Activated T-helper 17 cell treated with anti-CD3 and anti-CD28 coated beads, Interleukin-2, amount 50 U/mL, for 72 hours (primary cell): Measurements from ENCODE around the gene P2RY12. TPM values are rescaled to one million over a fixed set of nuclear protein-coding genes. Genes with fewer than 3 reads are reported as not detected.
"Not testable (repeated sequence)": the region's sequence is repeated elsewhere in the genome, so short reads cannot be mapped to it uniquely, and the experiment has no call there.

Experiments
- ATAC-seq: fragments of 150-1000 bp; cut with Tn5 transposase; replicated peaks from 2 replicates; pipeline ENCODE4 v1.10.0; 2021; ENCODE audit warnings: mild to moderate bottlenecking, moderate library complexity
- H3K27ac Mint-ChIP-seq: one replicate; pipeline ENCODE4 v1.8.0; 2022; ENCODE audit warnings: mixed read lengths
- H3K27me3 Mint-ChIP-seq: one replicate; pipeline ENCODE4 v1.8.0; 2022; ENCODE audit warnings: mixed read lengths
- H3K36me3 Mint-ChIP-seq: one replicate; pipeline ENCODE4 v1.8.0; 2022; ENCODE audit warnings: low read depth, mild to moderate bottlenecking, mixed read lengths
- H3K4me1 Mint-ChIP-seq: one replicate; pipeline ENCODE4 v1.8.0; 2022; ENCODE audit warnings: mixed read lengths
- H3K4me3 Mint-ChIP-seq: one replicate; pipeline ENCODE4 v1.8.0; 2022; ENCODE audit warnings: mild to moderate bottlenecking, mixed read lengths
- H3K9me3 Mint-ChIP-seq: one replicate; pipeline ENCODE4 v1.8.0; 2022; ENCODE audit warnings: mixed read lengths
- total RNA-seq, 2 donors: library from RNA; stranded (reverse); gene quantifications; one replicate each; pipeline ENCODE4 v1.2.3, GENCODE V29; 2022

Gene P2RY12
- total RNA-seq, 2 donors from 2014 or later, result not detected

- no peaks in the 10 kb centered on the region for H3K36me3 Mint-ChIP-seq
- H3K27ac Mint-ChIP-seq, result no peak overlapping the region
- peak; percentile 12 for ATAC-seq
- no peaks in the 10 kb centered on the region for H3K9me3 Mint-ChIP-seq
- H3K4me3 Mint-ChIP-seq, result no peak overlapping the region
- no peaks in the 10 kb centered on the region for H3K4me1 Mint-ChIP-seq
- H3K27me3 Mint-ChIP-seq, result no peaks in the 10 kb centered on the region
Observed at GRCh38 chr3:151404316-151404715, 19.8 kb upstream of the P2RY12 start.

- ATAC-seq, result no peak
- Mint-ChIP-seq H3K27ac (no peak overlapping the region), H3K27me3 (no peaks in the 10 kb centered on the region), H3K4me1 (no peaks in the 10 kb centered on the region), H3K9me3 (no peaks in the 10 kb centered on the region), H3K36me3 (no peaks in the 10 kb centered on the region), H3K4me3 (no peak overlapping the region)
Observed at GRCh38 chr3:151403246-151403645, 18.7 kb upstream of the P2RY12 start.

GRCh38 chr3:151402349-151402748 is 17.8 kb upstream of the P2RY12 start:
- no peaks in the 10 kb centered on the region for H3K9me3 Mint-ChIP-seq
- no peaks in the 10 kb centered on the region for H3K4me1 Mint-ChIP-seq
- no peak overlapping the region for H3K4me3 Mint-ChIP-seq
- H3K27me3 Mint-ChIP-seq, result no peaks in the 10 kb centered on the region
- no peak overlapping the region for H3K27ac Mint-ChIP-seq
- ATAC-seq, result no peak
- H3K36me3 Mint-ChIP-seq, result no peaks in the 10 kb centered on the region

GRCh38 chr3:151400341-151400740 is 15.8 kb upstream of the P2RY12 start:
- H3K27me3 Mint-ChIP-seq, result no peaks in the 10 kb centered on the region
- no peaks in the 10 kb centered on the region for H3K9me3 Mint-ChIP-seq
- no peak overlapping the region for H3K4me3 Mint-ChIP-seq
- ATAC-seq, result no peak
- H3K27ac Mint-ChIP-seq, result no peak overlapping the region
- no peaks in the 10 kb centered on the region for H3K36me3 Mint-ChIP-seq
- no peaks in the 10 kb centered on the region for H3K4me1 Mint-ChIP-seq

GRCh38 chr3:151398895-151399294 is 14.3 kb upstream of the P2RY12 start:
- no peaks in the 10 kb centered on the region for H3K27me3 Mint-ChIP-seq
- H3K9me3 Mint-ChIP-seq, result no peaks in the 10 kb centered on the region
- H3K27ac Mint-ChIP-seq, result no peak overlapping the region
- no peaks in the 10 kb centered on the region for H3K4me1 Mint-ChIP-seq
- H3K4me3 Mint-ChIP-seq, result no peak overlapping the region
- no peaks in the 10 kb centered on the region for H3K36me3 Mint-ChIP-seq
- ATAC-seq, result no peak

- peaks cover 4% of the 10 kb centered on the region for H3K27me3 Mint-ChIP-seq
- no peak for ATAC-seq
Observed at GRCh38 chr3:151395806-151396205, 11.3 kb upstream of the P2RY12 start.

GRCh38 chr3:151394611-151395010 is 10.1 kb upstream of the P2RY12 start:
- Mint-ChIP-seq H3K27ac (no peak overlapping the region), H3K9me3 (no peaks in the 10 kb centered on the region), H3K27me3 (peaks cover 4% of the 10 kb centered on the region), H3K4me3 (no peak overlapping the region), H3K36me3 (no peaks in the 10 kb centered on the region), H3K4me1 (no peaks in the 10 kb centered on the region)
- ATAC-seq, result no peak

More at GRCh38 chr3:151395806-151396205, 11.3 kb upstream of the P2RY12 start:
- no peaks in the 10 kb centered on the region for H3K36me3 Mint-ChIP-seq
- no peak overlapping the region for H3K27ac Mint-ChIP-seq
- H3K4me1 Mint-ChIP-seq, result no peaks in the 10 kb centered on the region
- no peak overlapping the region for H3K4me3 Mint-ChIP-seq
- H3K9me3 Mint-ChIP-seq, result no peaks in the 10 kb centered on the region

GRCh38 chr3:151393941-151394340 is 9.4 kb upstream of the P2RY12 start:
- Mint-ChIP-seq H3K27ac (no peak overlapping the region), H3K9me3 (no peaks in the 10 kb centered on the region), H3K4me1 (no peaks in the 10 kb centered on the region), H3K36me3 (no peaks in the 10 kb centered on the region), H3K4me3 (no peak overlapping the region), H3K27me3 (peaks cover 4% of the 10 kb centered on the region)
- ATAC-seq, result no peak

- no peaks in the 10 kb centered on the region for H3K36me3 Mint-ChIP-seq
- ATAC-seq, result no peak
- peaks cover 4% of the 10 kb centered on the region for H3K27me3 Mint-ChIP-seq
- no peak overlapping the region for H3K27ac Mint-ChIP-seq
- H3K9me3 Mint-ChIP-seq, result no peaks in the 10 kb centered on the region
- no peak overlapping the region for H3K4me3 Mint-ChIP-seq
- no peaks in the 10 kb centered on the region for H3K4me1 Mint-ChIP-seq
Observed at GRCh38 chr3:151393146-151393830, 8.7 kb upstream of the P2RY12 start.

- ATAC-seq, H3K27ac Mint-ChIP-seq, H3K9me3 Mint-ChIP-seq, H3K4me1 Mint-ChIP-seq, H3K36me3 Mint-ChIP-seq, H3K27me3 Mint-ChIP-seq, H3K4me3 Mint-ChIP-seq: not testable (repeated sequence)
Observed at GRCh38 chr3:151392191-151392590, 7.6 kb upstream of the P2RY12 start.

- Mint-ChIP-seq H3K36me3 (no peaks in the 10 kb centered on the region), H3K9me3 (no peaks in the 10 kb centered on the region), H3K4me3 (no peak overlapping the region), H3K27me3 (peaks cover 4% of the 10 kb centered on the region), H3K27ac (no peak overlapping the region), H3K4me1 (no peaks in the 10 kb centered on the region)
- no peak for ATAC-seq
Observed at GRCh38 chr3:151391720-151392119, 7.2 kb upstream of the P2RY12 start.

- Mint-ChIP-seq H3K27ac (no peak overlapping the region), H3K4me1 (no peaks in the 10 kb centered on the region), H3K27me3 (peaks cover 4% of the 10 kb centered on the region), H3K36me3 (no peaks in the 10 kb centered on the region), H3K4me3 (no peak overlapping the region), H3K9me3 (no peaks in the 10 kb centered on the region)
- ATAC-seq, result no peak
Observed at GRCh38 chr3:151387842-151388241, 3.3 kb upstream of the P2RY12 start.

- H3K27ac Mint-ChIP-seq, result no peak overlapping the region
- no peak overlapping the region for H3K4me3 Mint-ChIP-seq
- H3K9me3 Mint-ChIP-seq, result no peaks in the 10 kb centered on the region
- no peak for ATAC-seq
- no peaks in the 10 kb centered on the region for H3K36me3 Mint-ChIP-seq
- H3K27me3 Mint-ChIP-seq, result peaks cover 4% of the 10 kb centered on the region
- H3K4me1 Mint-ChIP-seq, result no peaks in the 10 kb centered on the region
Observed at GRCh38 chr3:151387432-151387831, 2.9 kb upstream of the P2RY12 start.

- peaks cover under 1% of the 10 kb centered on the region for H3K27me3 Mint-ChIP-seq
- H3K36me3 Mint-ChIP-seq, result no peaks in the 10 kb centered on the region
- no peak overlapping the region for H3K27ac Mint-ChIP-seq
- H3K4me1 Mint-ChIP-seq, result no peaks in the 10 kb centered on the region
- H3K9me3 Mint-ChIP-seq, result no peaks in the 10 kb centered on the region
- ATAC-seq, result no peak
- no peak overlapping the region for H3K4me3 Mint-ChIP-seq
Observed at GRCh38 chr3:151386056-151386455, 1.5 kb upstream of the P2RY12 start.

- Mint-ChIP-seq H3K36me3 (no peaks in the 10 kb centered on the region), H3K4me3 (no peak overlapping the region), H3K4me1 (no peaks in the 10 kb centered on the region), H3K27ac (no peak overlapping the region), H3K9me3 (no peaks in the 10 kb centered on the region), H3K27me3 (no peaks in the 10 kb centered on the region)
- no peak for ATAC-seq
Observed at GRCh38 chr3:151383956-151384355, 597 bp downstream of the P2RY12 start.

- H3K4me1 Mint-ChIP-seq, result no peaks in the 10 kb centered on the region
- H3K9me3 Mint-ChIP-seq, result no peaks in the 10 kb centered on the region
- no peaks in the 10 kb centered on the region for H3K36me3 Mint-ChIP-seq
- H3K4me3 Mint-ChIP-seq, result no peak overlapping the region
- no peaks in the 10 kb centered on the region for H3K27me3 Mint-ChIP-seq
- no peak overlapping the region for H3K27ac Mint-ChIP-seq
- no peak for ATAC-seq
Observed at GRCh38 chr3:151383111-151383510, 1.4 kb downstream of the P2RY12 start.
